ENCODE data around the gene TRDMT1.

TRDMT1 gene

GRCh38 chr10:17216217-17216900, 14.9 kb upstream of the TRDMT1 start:
- TF ChIP-seq CTCF (IDR thresholded peaks at IDR 0.05; ENCODE audit: borderline replicate concordance, insufficient read depth, low read depth, low read length): no peak
- no peak overlapping the region for H3K4me3 ChIP-seq (ENCODE audit: low read depth, low read length)

- H3K4me3 ChIP-seq (ENCODE audit: low read depth, low read length): no peak overlapping the region
- TF ChIP-seq CTCF (IDR thresholded peaks at IDR 0.05; ENCODE audit: borderline replicate concordance, insufficient read depth, low read depth, low read length): no peak
These were observed 14.3 kb upstream of the TRDMT1 start for GRCh38 chr10:17215782-17216122.

- no peak overlapping the region for H3K4me3 ChIP-seq (ENCODE audit: low read depth, low read length)
These were observed 13.7 kb upstream of the TRDMT1 start for GRCh38 chr10:17214971-17215781.

GRCh38 chr10:17214526-17214925, 13.1 kb upstream of the TRDMT1 start:
- no peak overlapping the region for H3K4me3 ChIP-seq (ENCODE audit: low read depth, low read length)
- TF ChIP-seq CTCF (IDR thresholded peaks at IDR 0.05; ENCODE audit: borderline replicate concordance, insufficient read depth, low read depth, low read length): no peak

More at GRCh38 chr10:17214971-17215781, 13.7 kb upstream of the TRDMT1 start:
- no peak for TF ChIP-seq CTCF (IDR thresholded peaks at IDR 0.05; ENCODE audit: borderline replicate concordance, insufficient read depth, low read depth, low read length)

- no peak for TF ChIP-seq CTCF (IDR thresholded peaks at IDR 0.05; ENCODE audit: borderline replicate concordance, insufficient read depth, low read depth, low read length)
These were observed 12.3 kb upstream of the TRDMT1 start for GRCh38 chr10:17213646-17214349.

GRCh38 chr10:17212802-17213221, 11.3 kb upstream of the TRDMT1 start:
- H3K4me3 ChIP-seq (ENCODE audit: low read depth, low read length): no peak overlapping the region
- no peak for TF ChIP-seq CTCF (IDR thresholded peaks at IDR 0.05; ENCODE audit: borderline replicate concordance, insufficient read depth, low read depth, low read length)

More at GRCh38 chr10:17213646-17214349, 12.3 kb upstream of the TRDMT1 start:
- H3K4me3 ChIP-seq (ENCODE audit: low read depth, low read length): no peak overlapping the region

All from GM12875 (cell line).